Measurements from ENCODE around the gene RPL32. TPM values are rescaled to one million over a fixed set of nuclear protein-coding genes. Genes with fewer than 3 reads are reported as not detected.

RPL32 gene
- total RNA-seq, 1 donor from 2014 or later = 1,626 TPM

GRCh38 chr3:12833222-12834161 lies 7.9 kb downstream of the RPL32 start:
- H3K4me3 Mint-ChIP-seq (ENCODE audit: low read depth) = no peak overlapping the region
- no peaks in the 10 kb centered on the region for H3K9me3 Mint-ChIP-seq (ENCODE audit: low read depth)
- no peak for DNase-seq (ENCODE audit: low spot score, unreplicated experiment)
- H3K36me3 Mint-ChIP-seq (ENCODE audit: insufficient read depth) = peaks cover 20% of the 10 kb centered on the region
- H3K27ac Mint-ChIP-seq = no peak overlapping the region
- H3K4me1 Mint-ChIP-seq (ENCODE audit: low read depth) = peaks cover 5% of the 10 kb centered on the region
- TF ChIP-seq, protein P1, sequence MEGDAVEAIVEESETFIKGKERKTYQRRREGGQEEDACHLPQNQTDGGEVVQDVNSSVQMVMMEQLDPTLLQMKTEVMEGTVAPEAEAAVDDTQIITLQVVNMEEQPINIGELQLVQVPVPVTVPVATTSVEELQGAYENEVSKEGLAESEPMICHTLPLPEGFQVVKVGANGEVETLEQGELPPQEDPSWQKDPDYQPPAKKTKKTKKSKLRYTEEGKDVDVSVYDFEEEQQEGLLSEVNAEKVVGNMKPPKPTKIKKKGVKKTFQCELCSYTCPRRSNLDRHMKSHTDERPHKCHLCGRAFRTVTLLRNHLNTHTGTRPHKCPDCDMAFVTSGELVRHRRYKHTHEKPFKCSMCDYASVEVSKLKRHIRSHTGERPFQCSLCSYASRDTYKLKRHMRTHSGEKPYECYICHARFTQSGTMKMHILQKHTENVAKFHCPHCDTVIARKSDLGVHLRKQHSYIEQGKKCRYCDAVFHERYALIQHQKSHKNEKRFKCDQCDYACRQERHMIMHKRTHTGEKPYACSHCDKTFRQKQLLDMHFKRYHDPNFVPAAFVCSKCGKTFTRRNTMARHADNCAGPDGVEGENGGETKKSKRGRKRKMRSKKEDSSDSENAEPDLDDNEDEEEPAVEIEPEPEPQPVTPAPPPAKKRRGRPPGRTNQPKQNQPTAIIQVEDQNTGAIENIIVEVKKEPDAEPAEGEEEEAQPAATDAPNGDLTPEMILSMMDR (IDR thresholded peaks at IDR 0.05; ENCODE audit: unreplicated experiment) = no peak
- H3K27me3 Mint-ChIP-seq = no peaks in the 10 kb centered on the region

DNA sequence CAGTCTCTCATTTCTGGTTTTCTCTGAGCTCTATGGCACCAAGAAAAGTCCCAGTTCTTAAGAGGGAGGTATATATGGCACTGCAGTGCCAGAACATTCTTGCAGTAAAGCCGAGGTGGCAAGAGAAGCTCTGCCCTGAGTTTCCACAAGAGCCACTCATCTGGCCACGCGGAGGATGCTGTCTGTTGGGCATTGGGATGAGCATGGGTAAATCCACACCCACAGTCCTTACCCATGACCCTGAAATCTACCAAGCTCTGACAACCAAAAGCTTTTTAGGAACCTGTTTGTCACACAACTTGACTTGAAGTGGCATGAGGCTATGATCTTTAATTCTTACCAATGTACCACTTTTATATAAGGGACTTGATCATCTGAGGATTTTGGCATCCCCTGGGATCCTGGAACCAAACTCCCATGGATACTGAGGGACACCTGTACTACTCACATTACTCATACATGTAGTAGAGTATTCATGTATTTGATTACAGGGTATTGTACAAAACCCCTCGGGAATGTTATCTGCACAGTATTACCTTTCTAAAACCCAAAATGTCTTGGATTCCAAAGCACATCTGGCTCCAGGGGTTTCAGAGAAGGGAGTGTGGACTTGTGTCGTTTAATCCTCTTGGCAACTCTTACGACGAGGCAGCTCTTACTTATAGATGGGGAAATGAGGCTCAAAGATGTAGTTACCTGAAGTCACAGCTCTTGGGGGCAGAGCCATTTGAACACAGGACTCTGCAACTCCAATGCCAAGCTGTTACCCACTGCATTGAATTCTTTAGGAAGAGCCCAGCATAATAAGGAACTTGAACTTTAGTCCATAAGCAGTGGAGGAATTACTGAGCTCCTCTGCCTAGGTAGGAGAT lies 8.8 kb downstream of the RPL32 start:
- Mint-ChIP-seq H3K9me3 (ENCODE audit: low read depth) (no peaks in the 10 kb centered on the region), H3K27me3 (no peaks in the 10 kb centered on the region), H3K4me3 (ENCODE audit: low read depth) (no peak overlapping the region), H3K36me3 (ENCODE audit: insufficient read depth) (peaks cover 16% of the 10 kb centered on the region), H3K27ac (no peak overlapping the region), H3K4me1 (ENCODE audit: low read depth) (no peaks in the 10 kb centered on the region)
- TF ChIP-seq, protein P1 (IDR thresholded peaks at IDR 0.05; ENCODE audit: unreplicated experiment) = no peak
- no peak for DNase-seq (ENCODE audit: low spot score, unreplicated experiment)

- H3K4me3 Mint-ChIP-seq (ENCODE audit: low read depth) = no peak overlapping the region
- H3K36me3 Mint-ChIP-seq (ENCODE audit: insufficient read depth) = peaks cover 12% of the 10 kb centered on the region
- H3K9me3 Mint-ChIP-seq (ENCODE audit: low read depth) = no peaks in the 10 kb centered on the region
- no peaks in the 10 kb centered on the region for H3K27me3 Mint-ChIP-seq
- no peaks in the 10 kb centered on the region for H3K4me1 Mint-ChIP-seq (ENCODE audit: low read depth)
- H3K27ac Mint-ChIP-seq = peak overlapping the region; percentile 90
- DNase-seq (ENCODE audit: low spot score, unreplicated experiment) = no peak
- TF ChIP-seq, protein P1 (IDR thresholded peaks at IDR 0.05; ENCODE audit: unreplicated experiment) = no peak
These were observed 10.0 kb downstream of the RPL32 start for GRCh38 chr3:12831301-12831866.

GRCh38 chr3:12830785-12831156 lies 10.6 kb downstream of the RPL32 start:
- Mint-ChIP-seq H3K27me3 (no peaks in the 10 kb centered on the region), H3K27ac (peak overlapping the region; percentile 71), H3K9me3 (ENCODE audit: low read depth) (no peaks in the 10 kb centered on the region), H3K4me1 (ENCODE audit: low read depth) (no peaks in the 10 kb centered on the region), H3K36me3 (ENCODE audit: insufficient read depth) (peaks cover 9% of the 10 kb centered on the region), H3K4me3 (ENCODE audit: low read depth) (no peak overlapping the region)
- TF ChIP-seq, protein P1 (IDR thresholded peaks at IDR 0.05; ENCODE audit: unreplicated experiment) = no peak
- no peak for DNase-seq (ENCODE audit: low spot score, unreplicated experiment)

Data from progenitor cell of endocrine pancreas (in vitro differentiated cells).